GM18511 (cell line): Measurements from ENCODE around the gene AKT3.
"Not testable (repeated sequence)": the region's sequence is repeated elsewhere in the genome, so short reads cannot be mapped to it uniquely, and the experiment has no call there.

ENCODE experiments used
- ATAC-seq: cut with Tn5 transposase; IDR thresholded peaks from one replicate; pipeline ENCODE4 v1.9.1; 2021; ENCODE audit warnings: mild to moderate bottlenecking, moderate library complexity; ENCODE audit not compliant: unreplicated experiment

Gene AKT3

GRCh38 chr1:243790404-243790803 lies 59.6 kb downstream of the AKT3 start:
- no peak for ATAC-seq

DNA sequence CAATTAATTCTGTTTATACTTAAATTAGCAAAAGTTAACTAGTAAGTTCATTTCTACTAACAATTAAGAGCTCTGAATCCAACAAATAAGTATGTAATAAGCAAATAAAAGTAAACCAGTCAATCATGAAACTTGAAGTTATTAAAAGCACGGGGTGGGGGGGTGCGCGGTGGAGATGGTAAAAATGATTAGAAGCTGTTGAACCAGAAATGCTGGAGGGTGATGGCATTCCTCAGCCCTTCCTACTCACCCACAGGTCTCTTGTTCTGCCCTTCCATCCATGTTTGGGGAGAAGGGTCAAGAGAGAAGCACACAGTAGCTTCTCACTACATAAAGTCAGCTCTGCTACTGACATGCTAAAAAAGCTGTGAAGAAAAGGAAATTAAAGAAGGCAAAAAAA lies 63.5 kb downstream of the AKT3 start:
- ATAC-seq, result no peak

DNA sequence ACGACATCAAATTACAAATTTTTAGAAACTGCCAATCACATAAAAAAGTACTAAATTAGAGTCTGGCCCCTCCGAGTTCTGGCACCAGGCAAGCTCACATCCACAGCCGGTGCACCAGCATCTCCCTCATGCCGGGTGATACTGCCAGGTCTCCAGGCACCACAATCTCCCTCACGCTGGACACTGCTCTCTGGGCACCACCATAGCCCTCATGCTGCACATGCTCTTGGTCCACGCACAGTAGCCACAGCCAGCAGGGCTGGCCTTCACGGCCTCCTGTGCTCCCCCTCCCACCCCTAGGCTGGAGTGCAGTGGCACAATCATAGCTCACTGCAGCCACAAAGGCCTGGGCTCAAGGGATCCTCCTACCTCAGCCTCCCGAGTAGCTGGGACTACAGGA lies 65.5 kb downstream of the AKT3 start:
- no peak for ATAC-seq

GRCh38 chr1:243783714-243784113 lies 66.3 kb downstream of the AKT3 start:
- no peak for ATAC-seq

DNA sequence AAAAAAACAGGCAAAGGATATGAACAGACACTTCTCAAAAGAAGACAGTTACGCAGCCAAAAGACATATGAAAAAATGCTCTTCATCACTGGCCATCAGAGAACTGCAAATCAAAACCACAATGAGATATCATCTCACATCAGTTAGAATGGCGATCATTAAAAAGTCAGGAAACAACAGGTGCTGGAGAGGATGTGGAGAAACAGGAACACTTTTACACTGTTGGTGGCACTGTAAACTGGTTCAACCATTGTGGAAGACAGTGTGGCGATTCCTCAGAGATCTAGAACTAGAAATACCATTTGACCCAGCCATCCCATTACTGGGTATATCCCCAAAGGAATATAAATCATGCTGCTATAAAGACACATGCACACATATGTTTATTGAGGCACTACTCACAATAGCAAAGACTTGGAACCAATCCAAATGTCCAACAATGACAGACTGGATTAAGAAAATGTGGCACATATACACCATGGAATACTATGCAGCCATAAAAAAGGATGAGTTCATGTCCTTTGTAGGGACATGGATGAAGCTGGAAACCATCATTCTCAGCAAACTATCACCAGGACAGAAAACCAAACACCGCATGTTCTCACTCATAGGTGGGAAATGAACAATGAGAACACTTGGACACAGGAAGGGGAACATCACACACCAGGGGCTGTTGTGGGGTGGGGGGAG lies 77.5 kb downstream of the AKT3 start:
- not testable (repeated sequence) for ATAC-seq

DNA sequence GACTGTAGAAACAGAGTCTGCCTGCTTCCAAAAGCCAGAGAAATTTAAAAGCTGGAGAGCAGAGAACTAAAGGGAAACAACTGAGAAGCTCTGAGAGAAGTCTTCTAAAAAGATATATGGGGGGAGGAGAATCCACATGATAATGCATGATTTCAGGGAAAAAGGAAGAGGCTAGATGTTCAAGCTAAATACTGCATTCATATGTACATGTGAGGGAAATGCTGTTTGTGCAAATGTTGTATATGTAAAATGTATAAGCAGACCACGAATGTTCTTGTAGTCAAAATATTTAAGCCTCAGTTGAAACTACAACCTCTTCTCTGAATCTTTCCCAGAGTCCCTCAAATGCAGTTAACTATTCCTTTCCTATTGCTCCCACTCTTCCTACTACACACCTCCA lies 79.2 kb downstream of the AKT3 start:
- ATAC-seq, result no peak

DNA sequence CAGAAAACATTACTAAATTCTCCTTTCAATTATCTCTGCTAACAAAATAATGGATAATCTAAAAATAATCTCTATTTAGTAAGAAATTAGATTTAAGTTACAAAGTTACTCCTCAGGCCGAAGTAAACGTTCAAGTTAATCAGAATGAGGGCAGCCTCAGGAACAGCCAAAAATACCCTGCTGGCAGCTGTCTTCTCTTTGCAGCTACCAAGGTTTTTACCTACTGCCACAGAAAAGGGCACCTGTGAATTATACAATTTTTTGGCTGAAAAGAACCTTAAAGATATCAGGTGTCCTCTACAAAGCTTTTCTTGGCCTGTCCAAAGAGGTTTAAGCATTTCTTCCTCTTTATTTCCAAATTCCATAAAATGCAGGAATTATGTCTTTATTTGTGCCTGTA lies 84.4 kb downstream of the AKT3 start:
- no peak for ATAC-seq

DNA sequence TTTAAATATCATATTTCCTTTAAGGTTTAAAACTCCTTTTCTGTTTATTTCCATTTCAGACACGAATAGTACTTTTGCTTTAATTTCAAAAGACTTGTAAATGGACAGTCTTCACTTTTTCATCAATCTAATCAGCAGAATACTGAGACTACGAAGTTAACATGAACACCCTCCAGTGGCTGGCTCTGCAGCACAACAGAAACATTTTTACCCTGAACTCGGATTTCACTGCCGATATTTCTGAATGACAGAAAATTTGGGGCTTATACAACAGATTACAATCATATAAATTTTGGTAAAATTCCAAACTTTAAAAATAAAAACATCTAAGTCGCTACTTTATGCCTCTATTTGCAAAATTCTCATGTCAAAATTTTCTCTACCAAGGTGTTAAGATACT lies 86.2 kb downstream of the AKT3 start:
- ATAC-seq, result no peak

DNA sequence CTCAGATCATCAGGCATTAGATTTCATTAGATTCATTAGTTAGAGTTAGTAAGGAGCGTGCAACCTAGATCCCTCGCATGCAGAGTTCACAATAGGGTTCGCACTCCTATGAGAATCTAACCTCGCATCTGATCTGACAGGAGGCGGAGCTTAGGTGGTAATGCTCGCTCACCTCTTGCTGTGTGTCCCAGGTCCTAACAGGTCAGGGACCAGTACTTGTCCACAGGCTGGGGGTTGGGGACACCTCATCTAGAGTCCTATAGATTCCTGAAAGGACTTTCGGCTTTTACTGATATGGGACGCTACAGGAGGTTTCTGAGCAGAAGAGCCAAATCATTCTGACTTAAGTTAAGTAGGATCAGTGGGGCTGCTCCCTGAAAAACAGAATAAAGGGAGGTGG lies 91.4 kb downstream of the AKT3 start:
- no peak for ATAC-seq

DNA sequence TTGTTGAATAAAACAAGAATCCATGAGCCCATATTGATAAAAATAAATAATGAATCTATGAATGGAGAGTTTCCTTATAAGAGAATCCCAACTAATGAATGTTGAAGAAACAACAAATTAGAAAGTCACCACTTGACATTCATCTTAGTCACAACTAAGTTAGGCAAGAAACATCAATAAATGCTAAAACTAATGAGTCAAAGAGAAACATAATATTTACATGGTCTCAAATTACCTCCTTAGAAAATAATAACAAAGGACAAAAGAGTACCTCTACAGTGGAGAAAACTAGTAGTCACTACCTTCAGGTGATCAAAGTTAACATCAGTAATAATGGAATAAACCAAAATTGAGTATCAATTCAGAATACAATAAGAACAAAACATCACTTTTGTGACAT lies 93.5 kb downstream of the AKT3 start:
- no peak for ATAC-seq

GRCh38 chr1:243754348-243754747 lies 95.7 kb downstream of the AKT3 start:
- no peak for ATAC-seq

- ATAC-seq, result no peak
Measured at GRCh38 chr1:243751506-243751905, 98.5 kb downstream of the AKT3 start.

GRCh38 chr1:243748706-243749283 lies 101.2 kb downstream of the AKT3 start:
- ATAC-seq, result peak; percentile 99

DNA sequence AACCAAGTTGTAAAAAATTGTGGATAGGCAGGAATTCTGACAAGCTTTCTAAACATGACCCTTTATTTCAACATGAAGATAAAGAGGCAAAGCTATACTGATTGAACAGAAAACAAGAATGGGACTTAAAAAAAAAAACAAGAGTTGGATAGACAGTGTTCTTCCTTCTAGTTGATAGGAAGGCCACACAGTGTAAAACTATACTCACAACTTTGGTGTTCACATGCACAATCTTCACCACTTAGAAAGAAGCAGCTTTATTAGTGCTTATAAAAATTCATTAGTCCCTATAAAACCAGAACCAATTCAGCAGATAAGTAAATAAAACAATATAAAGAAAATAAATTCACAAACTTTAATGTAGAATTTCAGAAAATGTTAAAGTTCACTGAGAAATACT lies 101.8 kb downstream of the AKT3 start:
- ATAC-seq, result no peak

DNA sequence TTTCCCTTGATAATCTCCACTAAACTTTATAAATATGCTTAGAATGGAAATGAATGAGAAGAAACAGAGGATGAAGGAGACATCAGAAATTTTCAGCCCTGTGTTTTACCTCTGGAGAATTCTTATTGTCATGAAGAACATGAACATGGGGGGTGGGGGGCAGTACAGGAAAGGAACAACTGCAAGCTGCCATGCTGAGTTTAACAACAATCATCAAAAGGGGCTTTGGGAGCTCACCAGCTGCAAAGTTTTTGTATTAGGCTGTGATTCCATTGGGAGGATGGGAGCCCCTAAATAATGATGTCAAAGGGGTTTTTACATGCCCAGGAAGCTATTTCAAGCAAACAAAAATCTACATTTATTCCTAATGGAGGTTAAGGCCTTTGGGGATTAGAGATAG lies 103.3 kb downstream of the AKT3 start:
- ATAC-seq, result no peak

DNA sequence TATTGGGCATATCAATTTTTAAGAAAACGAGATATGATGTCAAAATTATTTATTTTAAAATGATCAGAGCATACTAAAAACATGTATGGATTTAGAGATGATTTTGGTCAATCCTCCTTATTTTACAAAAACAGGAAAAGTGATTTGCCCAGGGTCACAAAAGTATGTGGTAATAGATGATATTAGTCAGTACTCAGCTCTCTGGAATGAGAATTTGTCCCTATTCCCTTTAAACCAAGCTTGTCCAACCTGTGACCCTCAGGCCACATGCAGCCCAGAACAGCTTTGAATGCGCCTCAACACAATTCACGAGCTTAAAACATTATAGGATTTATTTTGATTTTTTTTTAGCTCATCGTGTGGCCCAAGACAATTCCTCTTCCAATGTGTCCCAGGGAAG lies 104.7 kb downstream of the AKT3 start:
- no peak for ATAC-seq

GRCh38 chr1:243742819-243743218 lies 107.2 kb downstream of the AKT3 start:
- no peak for ATAC-seq

DNA sequence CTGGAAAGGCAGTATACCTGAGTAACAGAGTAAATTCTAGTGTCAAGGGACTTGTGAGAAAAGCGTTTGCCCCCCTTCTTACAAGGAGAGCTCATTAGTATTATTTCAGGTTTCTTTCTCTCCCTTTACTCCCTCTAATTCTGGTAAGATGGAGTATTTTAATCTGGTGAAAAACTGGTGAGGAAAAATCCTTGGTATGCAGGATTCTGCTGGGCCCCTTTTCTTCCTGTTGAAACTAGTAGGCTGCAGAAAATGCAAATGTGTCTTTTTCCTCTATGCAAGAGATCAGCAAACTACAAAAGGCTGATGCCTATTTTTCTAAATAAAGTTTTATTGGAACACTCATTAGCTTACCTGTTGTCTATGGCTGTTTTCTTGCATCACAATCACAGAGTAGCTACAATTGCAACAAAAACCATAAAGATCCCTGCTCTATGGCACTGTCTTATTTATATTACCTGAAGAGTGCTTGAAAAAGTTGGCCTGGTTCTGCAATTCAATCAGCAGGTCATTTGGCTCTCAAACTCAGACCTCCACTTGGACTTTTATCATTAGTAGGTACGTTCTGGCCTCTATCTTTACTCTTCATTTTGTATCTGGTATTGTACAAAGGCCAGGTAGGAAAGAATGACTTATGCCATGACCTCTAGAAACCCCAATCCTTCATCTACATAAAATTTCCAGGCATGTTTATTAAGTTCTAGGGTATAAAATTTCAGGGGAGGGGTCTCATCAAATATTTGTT lies 109.6 kb downstream of the AKT3 start:
- ATAC-seq, result no peak

DNA sequence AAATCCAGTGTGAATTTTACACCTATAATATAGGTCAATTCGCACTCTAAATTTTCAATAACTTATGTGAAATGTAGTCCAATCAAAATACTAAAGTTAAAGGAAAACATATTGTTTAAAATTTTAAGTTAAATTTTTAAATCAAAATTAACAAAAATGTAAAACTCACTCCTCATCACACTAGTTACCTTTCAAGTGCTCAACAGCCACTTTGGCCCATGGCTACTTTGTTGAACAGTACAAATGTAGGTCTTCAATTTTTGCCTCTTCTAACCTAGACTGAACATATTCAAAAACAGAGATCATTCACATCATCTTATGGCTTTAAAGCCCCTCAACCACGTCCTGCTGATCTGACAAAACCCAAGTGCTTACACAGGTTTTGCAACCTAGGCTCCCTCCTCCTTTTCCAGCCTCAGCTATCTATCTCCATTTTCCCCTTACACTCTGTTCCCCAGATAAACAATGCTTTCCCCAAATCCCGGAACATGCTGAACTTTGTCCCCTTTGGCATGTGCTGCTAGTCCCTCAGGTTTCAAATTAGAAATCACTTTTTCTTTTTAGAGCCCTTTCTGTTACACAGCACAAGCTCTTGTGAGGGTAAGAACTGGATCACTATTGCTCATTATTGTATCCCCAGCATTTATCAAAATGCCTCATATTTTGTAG lies 110.6 kb downstream of the AKT3 start:
- ATAC-seq, result no peak

DNA sequence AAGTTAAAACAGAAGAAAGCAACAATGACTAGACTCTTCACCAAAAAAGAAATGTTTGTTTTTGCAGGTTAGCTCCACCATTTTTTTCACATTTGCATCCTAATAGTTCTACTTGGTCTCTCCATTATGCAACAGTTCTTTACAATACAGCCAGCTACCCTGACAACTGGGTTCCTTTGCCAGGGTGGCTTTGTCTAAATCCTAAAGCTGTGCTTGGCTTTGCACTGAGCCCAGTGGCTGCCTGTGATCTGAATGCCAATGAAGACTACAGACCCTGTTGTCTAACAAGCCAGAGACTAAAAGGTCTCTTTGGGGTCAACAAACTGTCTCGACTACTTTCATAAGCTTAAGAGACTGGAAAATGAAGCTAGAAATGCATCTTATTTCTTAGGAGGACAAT lies 112.0 kb downstream of the AKT3 start:
- no peak for ATAC-seq

DNA sequence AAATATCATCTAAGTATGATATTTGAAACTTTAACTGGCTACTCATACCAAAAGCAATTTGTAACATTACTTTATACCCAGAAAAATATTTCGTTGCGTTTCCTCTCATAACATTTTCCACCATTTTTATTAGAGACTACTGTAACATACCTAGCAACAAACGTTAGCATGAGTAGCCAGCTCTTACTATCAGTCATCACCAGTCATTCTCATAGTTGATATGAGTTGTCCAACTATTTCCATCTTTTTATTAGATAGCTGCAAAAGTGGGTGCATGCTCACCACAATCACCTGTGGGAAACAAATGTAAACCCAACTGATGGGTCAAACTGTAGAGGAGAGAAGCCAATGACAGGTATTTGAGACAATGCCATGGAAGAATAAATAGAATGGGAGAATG lies 114.6 kb downstream of the AKT3 start:
- ATAC-seq, result peak; percentile 56

DNA sequence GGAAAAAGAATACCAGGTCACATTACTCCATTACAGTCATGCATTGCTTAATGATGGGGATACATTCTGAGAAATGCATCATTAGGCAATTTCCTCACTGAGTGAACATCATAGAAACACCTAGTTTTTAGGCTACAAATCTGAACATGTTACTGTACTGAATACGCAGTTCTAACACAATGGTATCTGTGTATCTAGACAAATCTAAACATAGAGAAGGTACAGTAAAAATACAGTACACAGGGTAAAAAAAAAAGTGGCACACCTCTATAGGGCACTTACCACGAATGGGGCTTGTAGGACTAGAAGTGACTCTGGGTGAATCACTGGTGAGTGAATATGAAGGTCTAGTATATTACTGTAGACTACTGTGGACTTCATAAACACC lies 115.7 kb downstream of the AKT3 start:
- no peak for ATAC-seq
